Kidney (tissue), 14 donors: ENCODE data around the gene ANKS1B. TPM values are rescaled to one million over a fixed set of nuclear protein-coding genes. Genes with fewer than 3 reads are reported as not detected.

Source experiments
- DNase-seq, 5 donors: peaks; one replicate each; pipeline ENCODE4 v3.0.0-alpha.2; 2013 to 2020
- FAIRE-seq: peaks from 2 replicates; lab custom pipeline; 2012; peaks lifted over from hg19 to GRCh38; lab: Jason Lieb, UNC
- H3K27ac ChIP-seq, 2 donors: one replicate each; pipeline ENCODE4 v1.7.0; 2013; ENCODE audit warnings: low read depth in 2 of 2, low read length in 2 of 2, inconsistent platforms in 1 of 2
- H3K27me3 ChIP-seq: one replicate; pipeline ENCODE4 v1.7.1; 2013; ENCODE audit warnings: low read length, inconsistent platforms; ENCODE audit not compliant: control insufficient read depth, insufficient read depth
- H3K36me3 ChIP-seq, 3 donors: one replicate each; pipeline versions ENCODE4 v1.7.0 to v1.7.1; 2013; ENCODE audit warnings: low read length in 3 of 3, control low read depth in 1 of 3, inconsistent platforms in 1 of 3; ENCODE audit not compliant: insufficient read depth in 3 of 3, control insufficient read depth in 2 of 3
- H3K4me1 ChIP-seq, 3 donors: one replicate each; pipeline versions ENCODE4 v1.7.0 to v1.7.1; 2013; ENCODE audit warnings: low read length in 3 of 3, inconsistent platforms in 1 of 3, low read depth in 1 of 3; ENCODE audit not compliant: control insufficient read depth in 2 of 3, insufficient read depth in 2 of 3
- H3K4me3 ChIP-seq, 3 donors: one replicate each; pipeline versions ENCODE4 v1.7.0 to v1.8.1; 2013; ENCODE audit warnings: low read length in 3 of 3, control low read depth in 1 of 3, inconsistent platforms in 1 of 3
- H3K9ac ChIP-seq, 3 donors: one replicate each; pipeline versions ENCODE4 v1.7.0 to v1.7.1; 2013; ENCODE audit warnings: low read length in 3 of 3, control low read depth in 1 of 3, inconsistent platforms in 1 of 3
- H3K9me3 ChIP-seq, 3 donors: one replicate each; pipeline versions ENCODE4 v1.7.0 to v1.7.1; 2013; ENCODE audit warnings: low read length in 3 of 3, control low read depth in 1 of 3, inconsistent platforms in 1 of 3; ENCODE audit not compliant: control insufficient read depth in 2 of 3, insufficient read depth in 1 of 3
- intact Hi-C: fragments of 100-400 bp; cut with DNase I; formaldehyde crosslinking; loops from one replicate; pipeline ENCODE4 v1.11.1; 2022
- polyA plus RNA-seq: library from polyadenylated mRNA; stranded (reverse); fragments of 350-450 nt; fragmentation: Illumina TruSeq; extraction: RNeasy Lipid Tissue Mini Kit (QIAGEN cat#74804); gene quantifications from one replicate; pipeline ENCODE4 v1.2.3, GENCODE V29; 2014; ENCODE audit warnings: low read depth, low replicate concordance; ENCODE audit not compliant: insufficient read depth
- total RNA-seq: library from RNA; stranded (reverse); fragmentation: NEBNext Ultra II Directional; extraction: Animal tissue kit (Norgen Biotek cat#: 25700); gene quantifications from one replicate; pipeline ENCODE4 v1.2.1, GENCODE V29; 2021
- TF ChIP-seq, protein P1 (sequence below): IDR thresholded peaks from 3 replicates; pipeline ENCODE4 v1.5.1; 2012; ENCODE audit warnings: mild to moderate bottlenecking, moderate library complexity, borderline replicate concordance; ENCODE audit not compliant: insufficient read depth; ENCODE audit errors: extremely low read depth
- donor health status: control.
- donor health status: control.
- donor health status: control.
- donor health status: control.
- donor health status: control.
- donor health status: DM: yes; HTN: yes; CAD: no.
- donor health status: Normal renal cell carcinoma (clear cell type).

ANKS1B gene
- total and polyA plus RNA-seq, 2 donors from 2014 or later: 1.7 to 5.8 TPM

DNA sequence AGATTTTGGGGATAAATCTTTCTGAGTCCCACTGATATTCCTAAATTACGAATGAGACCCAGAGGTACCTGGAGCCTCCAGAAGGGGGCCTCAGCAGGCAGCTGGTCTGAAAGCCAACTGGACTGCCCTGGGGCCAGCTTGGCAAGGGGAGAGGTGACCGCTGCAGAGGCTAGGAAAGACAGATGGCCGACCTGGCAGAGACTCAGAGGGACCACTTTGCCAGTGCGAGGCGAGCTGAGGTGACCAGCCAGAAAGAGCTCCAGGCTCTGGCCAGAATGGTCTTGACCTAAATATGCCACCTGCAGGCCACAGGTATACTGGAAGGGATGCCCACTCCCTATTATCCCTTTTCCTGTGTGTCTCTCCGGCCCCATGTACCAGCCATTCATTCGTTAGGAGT, 594.0 kb downstream of the ANKS1B start:
- H3K27ac ChIP-seq: no peak overlapping the region
- intact Hi-C loops: no loop called here
- H3K4me1 ChIP-seq: no peaks in the 10 kb centered on the region
- H3K9ac ChIP-seq: no peak overlapping the region
- FAIRE-seq (no peak), DNase-seq (peak in 1 of 5 donors; percentile 55)
- H3K36me3 ChIP-seq: no peaks in the 10 kb centered on the region
- H3K27me3 ChIP-seq: no peaks in the 10 kb centered on the region
- no peak overlapping the region for H3K4me3 ChIP-seq
- TF ChIP-seq, protein P1, sequence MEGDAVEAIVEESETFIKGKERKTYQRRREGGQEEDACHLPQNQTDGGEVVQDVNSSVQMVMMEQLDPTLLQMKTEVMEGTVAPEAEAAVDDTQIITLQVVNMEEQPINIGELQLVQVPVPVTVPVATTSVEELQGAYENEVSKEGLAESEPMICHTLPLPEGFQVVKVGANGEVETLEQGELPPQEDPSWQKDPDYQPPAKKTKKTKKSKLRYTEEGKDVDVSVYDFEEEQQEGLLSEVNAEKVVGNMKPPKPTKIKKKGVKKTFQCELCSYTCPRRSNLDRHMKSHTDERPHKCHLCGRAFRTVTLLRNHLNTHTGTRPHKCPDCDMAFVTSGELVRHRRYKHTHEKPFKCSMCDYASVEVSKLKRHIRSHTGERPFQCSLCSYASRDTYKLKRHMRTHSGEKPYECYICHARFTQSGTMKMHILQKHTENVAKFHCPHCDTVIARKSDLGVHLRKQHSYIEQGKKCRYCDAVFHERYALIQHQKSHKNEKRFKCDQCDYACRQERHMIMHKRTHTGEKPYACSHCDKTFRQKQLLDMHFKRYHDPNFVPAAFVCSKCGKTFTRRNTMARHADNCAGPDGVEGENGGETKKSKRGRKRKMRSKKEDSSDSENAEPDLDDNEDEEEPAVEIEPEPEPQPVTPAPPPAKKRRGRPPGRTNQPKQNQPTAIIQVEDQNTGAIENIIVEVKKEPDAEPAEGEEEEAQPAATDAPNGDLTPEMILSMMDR: peak; percentile 28
- no peaks in the 10 kb centered on the region for H3K9me3 ChIP-seq

DNA sequence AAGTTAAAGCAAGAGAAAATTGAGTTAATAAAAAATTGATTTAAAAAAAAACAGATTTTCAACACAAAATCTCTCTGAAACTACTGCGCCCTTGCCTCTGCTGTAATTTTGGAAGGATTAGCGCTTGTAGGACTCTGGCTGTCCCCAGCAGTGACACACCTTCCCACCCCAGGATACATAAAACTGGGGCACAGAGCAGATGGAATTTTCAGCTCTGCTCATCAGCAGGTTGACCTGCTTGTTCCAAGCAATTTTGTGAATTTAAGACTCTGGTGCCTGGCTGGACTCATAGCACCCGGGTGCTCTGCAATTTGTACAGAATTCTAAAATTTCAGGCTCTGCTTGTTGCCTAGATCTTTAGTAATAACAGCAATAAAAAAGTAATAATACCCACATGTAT, 595.0 kb downstream of the ANKS1B start:
- H3K9me3 ChIP-seq: no peaks in the 10 kb centered on the region
- no peak overlapping the region for H3K9ac ChIP-seq
- H3K27me3 ChIP-seq: no peaks in the 10 kb centered on the region
- no peaks in the 10 kb centered on the region for H3K4me1 ChIP-seq
- DNase-seq (no peak), FAIRE-seq (no peak)
- intact Hi-C loops: no loop called here
- no peak overlapping the region for H3K4me3 ChIP-seq
- H3K36me3 ChIP-seq: no peaks in the 10 kb centered on the region
- TF ChIP-seq, protein P1: no peak
- no peak overlapping the region for H3K27ac ChIP-seq

DNA sequence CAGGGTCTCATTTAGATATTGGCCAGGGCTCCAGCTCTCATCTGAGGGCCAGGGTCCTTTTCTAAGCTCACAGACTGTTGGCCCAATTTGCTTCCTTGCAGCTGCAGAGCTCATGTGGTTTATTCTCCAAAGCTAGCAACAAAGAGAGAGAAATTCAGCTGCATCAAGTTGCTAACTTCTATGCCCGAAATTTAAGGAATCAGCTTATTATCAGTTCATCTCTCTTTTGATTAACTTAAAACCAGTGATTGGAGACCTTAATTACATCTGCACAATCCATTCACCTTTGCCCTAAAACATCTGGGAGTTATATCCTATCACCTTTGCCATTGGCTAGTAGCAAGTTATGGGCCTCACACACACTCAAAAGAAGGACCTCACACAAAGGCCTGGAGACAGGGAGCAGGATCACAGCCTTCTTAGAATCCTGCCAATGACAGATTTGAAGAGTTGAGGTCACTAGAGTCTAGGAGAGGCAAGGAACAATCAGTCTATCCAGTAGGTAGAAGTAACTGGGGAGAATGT, 596.0 kb downstream of the ANKS1B start:
- TF ChIP-seq, protein P1: no peak

DNA sequence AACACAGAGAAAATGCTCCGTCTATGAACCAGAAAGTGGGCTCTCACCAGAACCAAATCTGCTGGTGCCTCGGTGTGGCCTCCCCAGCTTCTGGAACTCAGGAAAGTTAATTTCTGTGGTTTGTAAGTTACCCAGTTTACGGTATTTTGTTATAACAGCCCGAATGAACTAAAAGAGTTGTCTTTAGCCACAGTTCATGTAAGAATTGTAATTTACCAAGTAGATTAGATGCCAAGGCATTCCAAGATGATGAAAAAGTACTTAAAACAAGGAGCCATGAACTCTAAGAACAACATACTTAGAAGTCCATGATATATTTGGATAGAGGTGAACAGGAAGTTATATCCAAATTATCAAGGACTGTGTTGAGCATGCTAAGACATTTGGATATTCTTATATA, 597.1 kb downstream of the ANKS1B start:
- intact Hi-C loops: no loop called here

More for the DNA sequence above, 596.0 kb downstream of the ANKS1B start:
- Histone ChIP-seq H3K27ac (no peak overlapping the region), H3K9me3 (no peaks in the 10 kb centered on the region), H3K4me3 (no peak overlapping the region), H3K4me1 (no peaks in the 10 kb centered on the region), H3K9ac (no peak overlapping the region), H3K36me3 (no peaks in the 10 kb centered on the region), H3K27me3 (no peaks in the 10 kb centered on the region)
- intact Hi-C loops: no loop called here
- no peak for FAIRE-seq
- DNase-seq: no peak

More for the DNA sequence above, 597.1 kb downstream of the ANKS1B start:
- Histone ChIP-seq H3K27me3 (no peaks in the 10 kb centered on the region), H3K27ac (no peak overlapping the region), H3K4me3 (no peak overlapping the region), H3K9ac (no peak overlapping the region), H3K4me1 (no peaks in the 10 kb centered on the region), H3K36me3 (no peaks in the 10 kb centered on the region), H3K9me3 (no peaks in the 10 kb centered on the region)
- DNase-seq (no peak), FAIRE-seq (no peak)
- TF ChIP-seq, protein P1: no peak
